ENCODE data around the gene VPS52. TPM values are rescaled to one million over a fixed set of nuclear protein-coding genes. Genes with fewer than 3 reads are reported as not detected.
"Not testable (repeated sequence)": the region's sequence is repeated elsewhere in the genome, so short reads cannot be mapped to it uniquely, and the experiment has no call there.

Gene VPS52
- total RNA-seq, 1 experiment from 2014 or later, result 27.1 TPM

DNA sequence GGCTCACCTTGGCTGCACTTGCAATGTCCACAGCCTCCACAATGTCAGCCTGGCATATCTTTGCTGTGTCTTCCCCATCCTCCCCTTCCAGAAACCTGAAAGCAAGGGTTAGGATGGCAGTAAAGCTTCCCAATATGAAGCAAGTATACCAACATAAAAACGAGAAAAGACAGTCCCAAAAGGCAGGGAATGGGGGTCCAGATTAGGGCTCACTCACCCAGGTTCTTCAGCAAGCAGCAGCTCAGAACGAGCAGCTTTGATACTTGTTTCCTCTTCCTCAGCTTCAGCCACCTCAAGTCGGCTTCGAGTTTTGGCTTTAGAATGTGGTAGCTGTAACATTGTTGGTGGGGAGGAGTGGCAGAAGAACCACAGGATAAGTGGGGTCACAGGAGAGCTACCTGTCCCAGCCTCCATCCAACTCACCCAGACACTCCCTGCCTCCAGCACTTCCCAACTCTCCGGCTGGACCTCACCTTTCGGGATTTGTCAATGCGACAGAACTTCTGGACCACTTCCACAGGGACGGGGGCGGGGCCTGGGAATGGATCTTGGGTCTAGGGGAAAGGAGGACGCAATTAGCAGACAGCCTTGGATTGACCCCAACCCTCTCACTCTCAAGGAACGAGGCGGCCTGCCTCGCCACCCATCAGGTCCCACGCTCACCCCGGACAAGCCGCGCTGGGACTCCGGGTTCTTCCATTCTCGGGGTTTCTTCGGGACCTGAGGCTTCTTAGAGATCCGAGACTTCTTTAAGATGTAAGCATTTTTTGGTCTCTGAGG lies 16.7 kb upstream of the VPS52 start:
- no peak for DNase-seq (ENCODE audit: low spot score)
- in situ Hi-C loops (cut with HindIII; ENCODE audit: low sequenced_read_pairs), result no loop called here

DNA sequence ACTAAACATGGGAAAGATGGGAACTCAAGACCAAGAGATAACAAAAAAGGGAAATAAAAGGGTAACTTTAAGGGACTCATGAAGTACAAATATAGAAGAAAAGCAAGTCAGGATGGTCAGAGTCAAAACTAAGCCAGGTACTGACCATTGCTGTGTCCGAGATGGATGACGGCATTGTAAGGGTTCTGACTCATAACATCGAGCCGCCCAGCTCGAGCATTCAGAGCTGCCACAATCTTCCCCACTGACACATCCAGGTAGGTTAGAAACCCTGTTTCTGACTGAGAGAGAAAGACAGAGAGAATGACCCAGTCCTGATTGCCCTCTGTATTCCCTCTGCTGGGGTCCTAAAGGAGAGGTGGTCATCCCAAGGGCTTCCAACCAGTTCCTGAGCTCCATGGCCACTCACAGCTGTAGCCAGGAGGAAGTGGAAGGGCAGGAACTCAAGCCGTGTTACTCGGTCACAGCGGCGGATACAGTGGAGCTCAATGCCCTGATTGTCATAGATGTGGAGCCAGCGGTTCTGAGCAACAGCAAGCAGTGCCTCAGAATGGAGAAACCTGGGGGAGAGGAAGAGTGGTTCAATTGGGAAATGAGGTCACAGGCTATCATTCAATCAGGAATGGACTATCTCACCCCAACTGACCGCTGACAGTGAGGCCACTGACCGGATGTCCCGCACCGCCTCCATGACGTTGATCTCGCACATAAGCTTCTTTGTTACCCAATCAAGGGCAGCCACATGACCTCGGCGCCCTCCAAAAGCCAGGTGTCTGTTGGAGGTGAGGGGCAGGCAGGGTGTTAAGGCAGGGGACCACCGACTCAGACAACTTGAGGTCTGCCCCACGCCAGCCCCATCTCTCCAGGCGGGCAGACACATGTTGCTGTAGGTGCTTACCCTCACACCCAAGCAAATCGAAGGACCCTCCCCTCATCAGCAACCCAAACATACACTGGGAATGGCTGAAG lies 15.6 kb upstream of the VPS52 start:
- in situ Hi-C loops (cut with HindIII; ENCODE audit: low sequenced_read_pairs), result no loop called here
- no peak for DNase-seq (ENCODE audit: low spot score)

DNA sequence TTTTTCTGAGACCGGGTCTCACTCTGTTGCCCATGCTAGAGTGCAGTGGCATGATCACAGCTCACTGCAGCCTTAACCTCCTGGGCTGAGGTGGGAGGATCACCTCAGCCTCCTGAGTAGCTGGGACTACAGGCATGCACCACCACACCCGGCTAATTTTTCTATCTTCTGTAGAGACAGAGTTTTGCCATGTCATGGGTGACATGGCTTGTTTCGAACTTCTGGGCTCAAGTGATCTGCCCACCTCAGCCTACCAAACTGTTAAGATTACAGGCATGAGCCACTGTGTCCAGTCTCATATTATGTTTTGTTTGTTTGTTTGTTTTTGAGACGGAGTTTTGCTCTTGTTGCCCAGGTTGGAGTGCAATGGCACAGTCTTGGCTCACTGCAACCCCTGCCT lies 13.5 kb upstream of the VPS52 start:
- in situ Hi-C loops (cut with HindIII; ENCODE audit: low sequenced_read_pairs); DNase-seq (ENCODE audit: low spot score): not testable (repeated sequence)

DNA sequence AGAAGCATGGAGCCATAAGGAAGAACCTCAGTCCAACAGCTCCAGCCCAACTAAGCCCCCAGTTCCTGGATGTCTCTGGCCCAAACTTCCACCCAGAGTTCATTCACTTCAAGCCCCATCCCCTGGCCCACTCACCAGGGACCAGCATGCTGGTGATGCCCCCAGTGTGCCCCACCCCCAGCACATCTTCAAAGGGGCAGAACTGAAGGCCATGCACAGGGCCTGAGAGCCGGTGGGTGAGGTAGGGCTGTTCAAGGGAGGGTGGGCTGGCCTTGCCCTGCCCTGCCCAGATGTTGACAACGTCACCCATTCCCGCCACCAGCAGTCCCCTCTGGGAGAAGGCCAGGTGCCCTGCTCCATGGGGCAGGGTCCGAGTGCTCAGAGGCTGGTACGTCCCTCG lies 8.9 kb upstream of the VPS52 start:
- DNase-seq (ENCODE audit: low spot score), result no peak
- in situ Hi-C loops (cut with HindIII; ENCODE audit: low sequenced_read_pairs), result no loop called here

DNA sequence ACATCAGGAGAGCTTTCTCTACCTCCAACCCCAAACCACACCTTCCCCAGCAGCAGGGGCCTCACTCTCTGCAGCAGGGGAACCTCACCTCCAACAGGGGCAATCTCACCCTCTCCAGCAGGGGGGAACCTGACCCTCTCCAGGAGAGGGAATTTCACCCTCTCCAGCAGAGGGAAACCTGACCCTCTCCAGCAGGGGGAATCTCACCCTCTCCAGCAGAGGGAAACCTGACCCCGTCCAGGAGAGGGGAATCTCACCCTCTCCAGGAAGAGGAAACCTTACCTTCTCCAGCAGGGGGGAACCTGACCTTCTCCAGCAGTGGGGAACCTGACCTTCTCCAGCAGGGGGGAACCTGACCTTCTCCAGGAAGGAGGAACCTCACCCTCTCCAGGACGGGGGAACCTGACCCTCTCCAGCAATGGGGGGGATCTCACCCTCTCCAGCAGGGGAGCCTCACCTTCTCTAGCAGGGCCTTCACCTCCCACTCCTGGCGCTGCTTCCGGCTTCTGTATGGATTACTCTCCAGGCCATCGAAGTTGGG lies 8.4 kb upstream of the VPS52 start:
- peak; percentile 58 for DNase-seq (ENCODE audit: low spot score)
- in situ Hi-C loops (cut with HindIII; ENCODE audit: low sequenced_read_pairs), result no loop called here

DNA sequence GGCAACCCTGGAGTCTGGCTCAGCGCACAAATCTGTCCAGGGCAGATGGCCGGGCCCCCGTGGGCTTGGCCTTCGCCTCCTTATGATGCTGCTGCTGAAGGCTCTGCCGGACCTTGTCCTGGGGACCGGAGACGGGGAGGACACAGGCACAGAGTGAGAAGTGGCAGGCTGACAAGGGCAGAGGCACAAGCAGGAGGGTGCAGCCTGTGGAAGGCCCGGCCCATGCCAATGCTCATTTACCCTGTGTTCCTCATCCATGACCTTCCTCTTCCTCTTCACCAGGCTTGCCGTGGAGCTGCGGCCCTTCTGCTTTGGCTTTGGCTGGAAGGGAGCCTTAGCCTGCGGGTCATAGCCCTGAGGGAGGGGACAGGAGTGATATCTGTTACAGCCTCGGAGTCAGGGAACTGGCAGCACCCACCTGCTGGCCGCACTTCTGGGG lies 7.6 kb upstream of the VPS52 start:
- DNase-seq (ENCODE audit: low spot score), result peak; percentile 89
- in situ Hi-C loops (cut with HindIII; ENCODE audit: low sequenced_read_pairs), result no loop called here

DNA sequence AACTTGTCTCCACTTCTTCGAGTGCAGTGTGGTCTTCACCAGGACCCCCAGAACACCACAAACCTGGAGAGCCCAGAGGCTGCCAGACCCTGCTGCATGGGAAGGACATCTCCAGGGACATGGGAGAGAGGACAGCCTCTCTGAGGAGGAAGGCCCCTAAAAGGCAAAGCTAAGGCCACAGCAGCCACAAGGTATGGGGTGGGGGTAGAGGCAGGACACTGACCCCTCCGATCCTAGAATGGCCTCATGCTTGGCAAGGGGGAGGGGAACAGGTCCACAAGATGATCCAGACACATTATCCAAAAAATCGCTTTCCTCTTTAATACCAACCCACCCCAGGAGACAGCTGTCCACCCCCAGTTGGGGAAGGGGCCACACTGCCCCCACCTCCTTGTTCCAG lies 7.1 kb upstream of the VPS52 start:
- in situ Hi-C loops (cut with HindIII; ENCODE audit: low sequenced_read_pairs), result no loop called here
- no peak for DNase-seq (ENCODE audit: low spot score)

DNA sequence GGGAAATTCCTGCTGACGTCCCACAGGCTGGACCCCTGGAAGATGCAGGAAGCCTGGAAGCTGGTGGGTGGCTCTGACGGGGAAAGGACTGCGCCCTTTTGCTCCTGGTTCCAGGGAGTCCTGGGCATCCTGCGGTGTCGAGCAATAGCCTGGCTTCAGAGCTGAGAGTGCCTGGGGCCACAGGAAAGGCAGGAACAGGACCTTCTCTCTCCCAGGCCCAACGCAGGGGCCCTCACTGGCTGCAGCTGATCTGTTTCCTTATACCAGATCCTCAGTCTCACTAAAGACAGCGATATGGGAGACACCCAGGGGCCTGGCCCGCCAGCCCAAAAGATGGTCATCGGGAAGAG lies 6.7 kb upstream of the VPS52 start:
- in situ Hi-C loops (cut with HindIII; ENCODE audit: low sequenced_read_pairs), result no loop called here
- DNase-seq (ENCODE audit: low spot score), result no peak

DNA sequence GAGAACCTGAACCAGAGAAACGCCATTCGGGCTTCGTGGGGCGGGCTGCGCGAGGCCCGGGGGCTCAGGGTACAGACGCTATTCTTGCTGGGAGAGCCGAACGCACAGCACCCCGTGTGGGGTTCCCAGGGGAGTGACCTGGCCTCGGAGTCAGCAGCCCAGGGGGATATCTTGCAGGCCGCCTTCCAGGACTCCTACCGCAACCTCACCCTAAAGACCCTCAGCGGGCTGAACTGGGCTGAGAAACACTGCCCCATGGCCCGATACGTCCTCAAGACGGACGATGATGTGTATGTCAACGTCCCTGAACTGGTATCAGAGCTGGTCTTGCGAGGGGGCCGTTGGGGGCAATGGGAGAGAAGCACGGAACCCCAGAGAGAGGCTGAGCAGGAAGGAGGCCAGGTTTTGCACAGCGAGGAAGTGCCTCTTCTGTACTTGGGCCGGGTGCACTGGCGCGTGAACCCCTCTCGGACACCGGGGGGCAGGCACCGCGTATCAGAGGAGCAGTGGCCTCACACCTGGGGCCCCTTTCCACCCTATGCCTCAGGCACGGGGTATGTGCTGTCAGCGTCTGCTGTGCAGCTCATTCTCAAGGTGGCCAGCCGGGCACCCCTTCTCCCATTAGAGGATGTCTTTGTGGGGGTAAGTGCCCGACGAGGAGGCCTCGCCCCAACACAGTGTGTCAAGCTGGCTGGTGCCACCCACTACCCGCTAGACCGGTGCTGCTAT lies 6.2 kb upstream of the VPS52 start:
- in situ Hi-C loops (cut with HindIII; ENCODE audit: low sequenced_read_pairs), result no loop called here
- peak; percentile 37 for DNase-seq (ENCODE audit: low spot score)

DNA sequence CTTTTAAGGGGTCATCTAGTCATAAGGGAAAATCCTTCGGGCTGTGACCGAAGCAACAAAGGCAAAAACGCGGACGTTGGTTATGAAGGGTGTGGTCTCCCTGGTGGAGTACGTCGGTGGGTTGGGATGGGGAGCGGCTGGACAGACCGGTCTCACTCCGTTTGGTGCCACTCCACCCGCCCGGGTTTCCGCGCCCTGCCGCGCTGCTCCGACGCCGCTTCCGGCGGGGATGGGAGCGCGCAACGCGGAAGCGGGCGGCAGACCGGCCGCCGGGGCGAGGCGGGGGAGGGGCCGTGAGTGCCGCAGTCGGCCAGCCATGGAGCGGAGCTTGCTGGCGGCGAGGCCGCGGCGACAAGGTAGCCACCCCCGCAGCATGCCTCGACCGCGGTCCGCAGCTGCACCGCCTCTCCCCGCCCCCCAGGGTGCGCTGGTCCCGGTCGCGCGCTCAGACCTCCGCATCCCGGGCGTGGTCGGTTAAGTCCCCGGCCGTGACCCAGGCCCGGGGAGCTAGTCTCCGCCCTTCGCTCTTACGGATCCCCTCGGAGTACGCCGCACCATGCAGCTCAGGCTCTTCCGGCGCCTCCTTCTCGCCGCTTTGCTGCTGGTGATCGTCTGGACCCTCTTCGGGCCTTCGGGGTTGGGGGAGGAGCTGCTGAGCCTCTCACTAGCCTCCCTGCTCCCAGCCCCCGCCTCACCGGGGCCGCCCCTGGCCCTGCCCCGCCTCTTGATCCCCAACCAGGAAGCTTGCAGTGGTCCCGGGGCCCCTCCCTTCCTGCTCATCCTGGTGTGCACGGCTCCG lies 5.4 kb upstream of the VPS52 start, which contains the start of gene B3GALT4:
B3GALT4 (plus strand) TSS at position 260 of the 799 bp plus-strand sequence; CDS start at position 557, 297 bp downstream.
- DNase-seq (ENCODE audit: low spot score), result peak; percentile 75
- in situ Hi-C loops (cut with HindIII; ENCODE audit: low sequenced_read_pairs), result no loop called here

DNA sequence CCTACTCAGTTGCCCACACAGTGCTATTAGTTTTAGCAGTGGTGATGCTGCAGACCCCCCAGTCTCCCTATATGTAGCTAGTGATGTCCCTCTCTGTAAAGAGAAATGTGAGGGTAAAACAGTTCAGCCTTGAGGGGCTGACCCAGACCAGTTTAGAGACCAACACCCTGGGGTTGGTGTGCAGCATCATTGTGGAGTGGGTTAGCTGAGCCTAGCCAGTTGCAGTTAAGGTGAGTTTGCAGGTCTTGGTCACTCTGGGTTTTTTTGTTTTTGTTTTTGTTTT lies 4.8 kb upstream of the VPS52 start:
- in situ Hi-C loops (cut with HindIII; ENCODE audit: low sequenced_read_pairs), result no loop called here
- DNase-seq (ENCODE audit: low spot score), result no peak

DNA sequence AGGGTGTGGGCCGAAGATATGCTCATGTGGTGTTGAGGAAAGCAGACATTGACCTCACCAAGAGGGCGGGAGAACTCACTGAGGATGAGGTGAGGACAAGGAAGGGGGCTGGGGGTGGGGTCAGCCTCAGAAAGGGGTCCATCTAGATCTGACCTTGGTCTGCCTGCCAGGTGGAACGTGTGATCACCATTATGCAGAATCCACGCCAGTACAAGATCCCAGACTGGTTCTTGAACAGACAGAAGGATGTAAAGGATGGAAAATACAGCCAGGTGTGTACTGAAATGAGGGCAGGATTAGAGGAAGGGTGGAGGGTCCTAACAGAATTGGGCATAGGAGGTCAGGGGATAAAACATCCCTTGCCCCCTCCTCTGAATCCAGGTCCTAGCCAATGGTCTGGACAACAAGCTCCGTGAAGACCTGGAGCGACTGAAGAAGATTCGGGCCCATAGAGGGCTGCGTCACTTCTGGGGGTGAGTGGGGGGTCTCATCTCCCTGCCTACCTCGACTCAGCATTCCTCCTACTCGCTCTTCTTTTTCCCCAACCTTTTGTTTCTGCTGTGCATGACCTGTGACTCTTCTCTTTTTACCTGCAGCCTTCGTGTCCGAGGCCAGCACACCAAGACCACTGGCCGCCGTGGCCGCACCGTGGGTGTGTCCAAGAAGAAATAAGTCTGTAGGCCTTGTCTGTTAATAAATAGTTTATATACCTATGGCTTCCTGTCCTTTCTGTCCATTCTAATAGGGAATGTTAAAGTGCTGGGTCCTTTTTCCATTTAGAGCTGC lies 4.3 kb upstream of the VPS52 start:
- DNase-seq (ENCODE audit: low spot score); in situ Hi-C loops (cut with HindIII; ENCODE audit: low sequenced_read_pairs): not testable (repeated sequence)

DNA sequence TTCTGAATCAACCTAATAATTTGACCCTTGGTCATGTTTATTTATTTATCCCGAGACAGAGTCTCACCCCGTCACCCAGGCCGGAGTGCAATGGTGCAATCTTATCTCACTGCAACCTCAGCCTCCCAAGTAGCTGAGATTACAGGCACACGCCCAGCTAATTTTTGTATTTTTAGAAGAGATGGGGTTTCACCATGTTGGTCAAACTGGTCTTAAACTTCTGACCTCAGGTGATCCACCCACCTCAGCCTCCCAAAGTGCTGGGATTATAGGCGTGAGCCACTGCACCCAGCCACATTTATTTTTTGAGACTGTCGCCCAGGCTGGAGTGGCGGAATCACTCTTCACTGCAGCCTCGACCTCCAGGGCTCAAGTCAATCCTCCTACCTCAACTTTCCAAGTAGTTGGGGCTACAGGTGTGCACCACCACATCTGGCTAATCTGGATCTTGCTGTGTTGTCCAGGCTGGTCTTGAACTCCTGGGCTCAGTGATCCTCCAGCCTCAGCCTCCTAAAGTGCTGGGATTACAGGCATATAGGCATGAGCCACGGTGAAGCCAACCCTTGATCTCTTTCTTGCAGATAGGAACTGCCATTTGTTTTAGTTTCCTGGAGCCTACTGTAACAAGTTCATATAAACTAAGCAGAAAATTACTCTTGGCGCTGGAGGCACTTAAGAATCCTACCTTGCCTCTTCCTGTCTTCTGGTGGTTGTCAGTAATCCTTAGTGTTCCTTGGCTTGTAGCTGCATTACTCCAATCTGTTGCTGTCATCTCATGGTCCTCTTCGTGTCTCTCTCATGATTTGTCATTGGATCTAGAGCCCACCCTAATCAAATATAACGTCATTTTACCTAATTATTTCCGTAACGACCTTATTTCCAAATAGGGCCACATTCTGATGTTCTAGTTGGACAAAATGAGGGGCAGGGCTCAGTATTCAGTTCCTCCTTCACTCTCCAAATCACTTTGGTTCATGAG lies 2.5 kb upstream of the VPS52 start:
- in situ Hi-C loops (cut with HindIII; ENCODE audit: low sequenced_read_pairs), result no loop called here
- DNase-seq (ENCODE audit: low spot score), result no peak

DNA sequence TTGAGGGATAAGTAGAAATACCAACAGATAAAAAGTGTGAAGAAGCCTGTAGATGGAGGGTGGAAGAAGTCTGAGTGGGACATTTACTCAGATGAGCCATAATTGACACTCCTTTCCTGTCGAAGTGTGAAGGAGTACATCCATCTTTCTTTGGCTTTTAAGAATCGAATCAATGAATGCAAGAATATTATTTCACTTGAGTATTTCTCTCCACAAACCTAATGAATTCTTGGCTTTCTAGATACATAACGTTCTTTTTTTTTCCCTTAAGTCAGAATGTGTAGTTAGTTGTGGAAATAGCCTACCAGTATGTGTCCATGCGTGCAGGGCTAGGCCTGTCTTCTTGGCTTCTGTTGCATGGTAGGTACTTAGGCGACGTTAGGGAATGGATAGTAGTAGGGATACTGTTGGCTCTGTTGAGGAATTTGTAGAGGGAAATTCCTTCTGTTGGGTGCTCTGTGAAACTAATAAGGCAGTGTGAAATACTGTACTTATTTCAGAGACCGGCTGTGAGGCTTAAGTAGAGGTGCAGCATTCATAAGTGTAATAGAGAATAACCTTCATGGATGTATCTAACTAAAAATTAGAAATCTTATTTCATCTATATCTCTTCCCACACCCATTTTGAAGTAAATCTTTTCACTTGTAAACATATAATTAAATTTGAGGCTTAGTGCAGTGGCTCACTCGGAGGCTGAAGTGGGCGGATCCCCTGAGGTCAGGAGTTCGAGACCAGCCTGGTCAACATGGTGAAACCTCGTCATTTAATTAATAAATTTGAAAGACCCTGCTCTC lies 1.6 kb upstream of the VPS52 start:
- DNase-seq (ENCODE audit: low spot score), result no peak
- in situ Hi-C loops (cut with HindIII; ENCODE audit: low sequenced_read_pairs), result no loop called here

DNA sequence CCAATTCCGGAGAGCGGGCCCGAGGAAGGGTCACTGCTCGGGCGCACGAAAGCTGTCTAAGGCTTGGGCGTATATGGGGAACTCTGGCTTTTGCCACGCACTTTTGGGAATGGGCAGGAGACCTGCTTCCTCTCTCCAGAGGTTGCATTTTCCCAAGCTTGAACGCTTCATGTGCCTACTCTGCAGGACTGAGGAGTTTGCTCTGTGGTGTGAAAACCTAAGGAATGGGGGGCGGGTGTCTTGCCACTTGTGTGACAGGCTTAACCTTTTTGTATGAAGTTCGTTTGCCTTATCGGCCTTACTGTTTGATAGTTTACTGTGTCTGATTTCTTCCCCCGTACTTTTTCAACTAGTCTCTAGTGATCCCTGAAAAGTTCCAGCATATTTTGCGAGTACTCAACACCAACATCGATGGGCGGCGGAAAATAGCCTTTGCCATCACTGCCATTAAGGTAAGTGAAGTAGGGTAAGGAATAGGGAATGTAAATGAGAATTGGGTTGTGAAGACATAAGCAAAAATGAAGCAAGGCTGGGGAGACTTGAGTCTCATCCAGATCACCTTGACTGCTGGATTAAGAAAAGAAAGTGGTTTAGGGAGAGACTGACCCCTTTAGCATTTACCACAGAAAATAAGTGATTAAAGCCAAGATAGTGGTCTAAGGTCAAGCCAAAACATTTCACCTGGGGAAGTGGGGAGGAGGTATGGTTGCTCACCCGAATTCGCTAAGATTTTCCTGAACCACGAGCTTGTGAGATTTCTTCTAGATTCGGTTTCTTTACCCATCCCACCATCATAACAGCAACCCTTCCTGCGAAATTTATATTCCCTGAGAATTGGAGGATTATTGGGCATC lies 826 bp upstream of the VPS52 start:
- in situ Hi-C loops (cut with HindIII; ENCODE audit: low sequenced_read_pairs), result no loop called here
- no peak for DNase-seq (ENCODE audit: low spot score)

Measured in G401 (cell line).